Neural crest cell (in vitro differentiated cells): Measurements from ENCODE around the gene TMEM174. TPM values are rescaled to one million over a fixed set of nuclear protein-coding genes. Genes with fewer than 3 reads are reported as not detected.
"Not testable (repeated sequence)": the region's sequence is repeated elsewhere in the genome, so short reads cannot be mapped to it uniquely, and the experiment has no call there.

Source experiments
- DNase-seq: peaks from one replicate; pipeline ENCODE4 v3.0.0; 2021; ENCODE audit warnings: low read depth, mixed read lengths, low spot score
- H3K27ac Mint-ChIP-seq: one replicate; pipeline ENCODE4 v1.8.0; 2021; ENCODE audit warnings: mild to moderate bottlenecking, mixed read lengths; ENCODE audit not compliant: unreplicated experiment
- H3K27me3 Mint-ChIP-seq: 2 replicates; pipeline ENCODE4 v1.8.0; 2021; ENCODE audit warnings: low read depth, mild to moderate bottlenecking, mixed read lengths
- H3K36me3 Mint-ChIP-seq: 2 replicates; pipeline ENCODE4 v1.8.0; 2021; ENCODE audit warnings: low read depth, mild to moderate bottlenecking, mixed read lengths
- H3K4me1 Mint-ChIP-seq: 2 replicates; pipeline ENCODE4 v1.8.0; 2021; ENCODE audit warnings: mixed read lengths
- H3K4me3 Mint-ChIP-seq: one replicate; pipeline ENCODE4 v1.8.0; 2021; ENCODE audit warnings: mild to moderate bottlenecking, mixed read lengths
- H3K9me3 Mint-ChIP-seq: 2 replicates; pipeline ENCODE4 v1.8.0; 2021; ENCODE audit warnings: mixed read lengths
- total RNA-seq: library from RNA; stranded (reverse); gene quantifications from 2 replicates; pipeline ENCODE4 v1.2.1, GENCODE V29; 2021
- TF ChIP-seq, protein P1 (sequence below): fragments of 200-600 bp; sonication (generic); conservative IDR thresholded peaks from 2 replicates; pipeline ENCODE4 v1.5.0; 2021; ENCODE audit warnings: antibody characterized with exemption, mild to moderate bottlenecking

Gene TMEM174
- total RNA-seq, 1 donor from 2014 or later, result not detected

- H3K27ac Mint-ChIP-seq, result no peak overlapping the region
- H3K27me3 Mint-ChIP-seq, result peaks cover 58% of the 10 kb centered on the region
- peaks cover 5% of the 10 kb centered on the region for H3K36me3 Mint-ChIP-seq
- TF ChIP-seq, protein P1, sequence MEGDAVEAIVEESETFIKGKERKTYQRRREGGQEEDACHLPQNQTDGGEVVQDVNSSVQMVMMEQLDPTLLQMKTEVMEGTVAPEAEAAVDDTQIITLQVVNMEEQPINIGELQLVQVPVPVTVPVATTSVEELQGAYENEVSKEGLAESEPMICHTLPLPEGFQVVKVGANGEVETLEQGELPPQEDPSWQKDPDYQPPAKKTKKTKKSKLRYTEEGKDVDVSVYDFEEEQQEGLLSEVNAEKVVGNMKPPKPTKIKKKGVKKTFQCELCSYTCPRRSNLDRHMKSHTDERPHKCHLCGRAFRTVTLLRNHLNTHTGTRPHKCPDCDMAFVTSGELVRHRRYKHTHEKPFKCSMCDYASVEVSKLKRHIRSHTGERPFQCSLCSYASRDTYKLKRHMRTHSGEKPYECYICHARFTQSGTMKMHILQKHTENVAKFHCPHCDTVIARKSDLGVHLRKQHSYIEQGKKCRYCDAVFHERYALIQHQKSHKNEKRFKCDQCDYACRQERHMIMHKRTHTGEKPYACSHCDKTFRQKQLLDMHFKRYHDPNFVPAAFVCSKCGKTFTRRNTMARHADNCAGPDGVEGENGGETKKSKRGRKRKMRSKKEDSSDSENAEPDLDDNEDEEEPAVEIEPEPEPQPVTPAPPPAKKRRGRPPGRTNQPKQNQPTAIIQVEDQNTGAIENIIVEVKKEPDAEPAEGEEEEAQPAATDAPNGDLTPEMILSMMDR, result no peak
- H3K4me3 Mint-ChIP-seq, result no peak overlapping the region
- H3K4me1 Mint-ChIP-seq, result peaks cover 6% of the 10 kb centered on the region
- no peak for DNase-seq
- peaks cover 3% of the 10 kb centered on the region for H3K9me3 Mint-ChIP-seq
These were observed 31.3 kb downstream of the TMEM174 start for GRCh38 chr5:73204332-73204731.

DNA sequence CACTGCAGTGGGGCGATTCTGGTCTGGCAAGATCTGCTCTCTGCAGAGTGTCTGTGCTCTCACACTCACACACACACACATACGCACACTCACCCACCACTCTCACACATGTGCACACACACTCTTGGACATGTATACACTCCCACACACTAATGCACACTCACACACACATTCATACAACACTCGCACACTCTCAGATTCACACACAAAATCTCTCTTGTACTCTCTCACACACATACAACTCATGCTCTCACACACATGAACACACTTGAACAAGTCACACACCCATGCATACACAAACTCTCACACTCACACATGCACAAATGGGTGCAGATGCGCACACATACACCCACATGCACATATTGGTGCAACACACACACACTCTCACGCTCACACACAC is 31.7 kb downstream of the TMEM174 start:
- DNase-seq, result no peak
- peaks cover 59% of the 10 kb centered on the region for H3K27me3 Mint-ChIP-seq

GRCh38 chr5:73205305-73205704 is 32.3 kb downstream of the TMEM174 start:
- DNase-seq, result no peak
- peaks cover 6% of the 10 kb centered on the region for H3K4me1 Mint-ChIP-seq
- H3K36me3 Mint-ChIP-seq, result peaks cover 10% of the 10 kb centered on the region
- peaks cover 64% of the 10 kb centered on the region for H3K27me3 Mint-ChIP-seq
- TF ChIP-seq, protein P1, result no peak
- H3K27ac Mint-ChIP-seq, result no peak overlapping the region
- H3K9me3 Mint-ChIP-seq, result peaks cover 9% of the 10 kb centered on the region
- no peak overlapping the region for H3K4me3 Mint-ChIP-seq

More for the DNA sequence above, 31.7 kb downstream of the TMEM174 start:
- TF ChIP-seq, protein P1, result no peak
- Mint-ChIP-seq H3K27ac (no peak overlapping the region), H3K9me3 (peaks cover 6% of the 10 kb centered on the region), H3K36me3 (peaks cover 7% of the 10 kb centered on the region), H3K4me3 (no peak overlapping the region), H3K4me1 (peaks cover 6% of the 10 kb centered on the region)

DNA sequence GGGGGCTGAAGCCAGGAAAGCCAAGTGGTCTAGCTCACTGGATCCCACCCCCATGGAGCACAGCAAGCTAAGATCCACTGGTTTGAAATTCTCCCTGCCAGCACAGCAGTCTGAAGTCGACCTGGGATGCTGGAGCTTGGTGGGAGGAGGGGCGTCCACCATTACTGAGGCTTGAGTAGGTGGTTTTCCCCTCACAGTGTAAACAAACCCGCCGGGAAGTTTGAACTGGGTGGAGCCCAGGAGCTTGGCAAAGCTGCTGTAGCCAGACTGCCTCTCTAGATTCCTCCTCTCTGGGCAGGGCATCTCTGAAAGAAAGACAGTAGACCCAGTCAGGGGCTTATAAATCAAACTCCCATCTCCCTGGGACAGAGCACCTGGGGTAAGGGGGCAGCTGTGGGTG is 34.2 kb downstream of the TMEM174 start:
- H3K27me3 Mint-ChIP-seq, result peaks cover 71% of the 10 kb centered on the region
- not testable (repeated sequence) for H3K27ac Mint-ChIP-seq, DNase-seq, H3K4me1 Mint-ChIP-seq, H3K4me3 Mint-ChIP-seq, H3K9me3 Mint-ChIP-seq
- peaks cover 12% of the 10 kb centered on the region for H3K36me3 Mint-ChIP-seq

GRCh38 chr5:73209075-73209474 is 36.1 kb downstream of the TMEM174 start:
- Mint-ChIP-seq H3K27me3 (peaks cover 89% of the 10 kb centered on the region), H3K36me3 (peaks cover 12% of the 10 kb centered on the region)
- not testable (repeated sequence) for H3K9me3 Mint-ChIP-seq, H3K4me1 Mint-ChIP-seq, DNase-seq, H3K4me3 Mint-ChIP-seq, H3K27ac Mint-ChIP-seq

DNA sequence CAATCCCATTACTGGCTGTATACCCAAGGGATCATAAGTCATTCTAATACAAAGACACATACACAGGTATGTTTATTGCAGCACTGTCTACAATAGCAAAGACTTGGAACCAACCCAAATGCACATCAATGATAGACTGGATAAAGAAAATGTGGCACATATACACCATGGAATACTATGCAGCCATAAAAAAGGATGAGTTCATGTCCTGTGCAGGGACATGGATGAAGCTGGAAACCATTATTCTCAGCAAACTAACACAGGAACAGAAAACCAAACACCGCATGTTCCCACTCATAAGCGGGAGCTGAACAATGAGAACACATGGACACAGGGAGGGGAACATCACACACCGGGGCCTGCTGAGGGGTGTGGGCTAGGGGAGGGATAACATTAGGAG is 39.7 kb downstream of the TMEM174 start:
- not testable (repeated sequence) for H3K9me3 Mint-ChIP-seq, H3K27ac Mint-ChIP-seq, H3K4me1 Mint-ChIP-seq, H3K4me3 Mint-ChIP-seq, DNase-seq
- Mint-ChIP-seq H3K27me3 (peaks cover 99% of the 10 kb centered on the region), H3K36me3 (peaks cover 12% of the 10 kb centered on the region)

DNA sequence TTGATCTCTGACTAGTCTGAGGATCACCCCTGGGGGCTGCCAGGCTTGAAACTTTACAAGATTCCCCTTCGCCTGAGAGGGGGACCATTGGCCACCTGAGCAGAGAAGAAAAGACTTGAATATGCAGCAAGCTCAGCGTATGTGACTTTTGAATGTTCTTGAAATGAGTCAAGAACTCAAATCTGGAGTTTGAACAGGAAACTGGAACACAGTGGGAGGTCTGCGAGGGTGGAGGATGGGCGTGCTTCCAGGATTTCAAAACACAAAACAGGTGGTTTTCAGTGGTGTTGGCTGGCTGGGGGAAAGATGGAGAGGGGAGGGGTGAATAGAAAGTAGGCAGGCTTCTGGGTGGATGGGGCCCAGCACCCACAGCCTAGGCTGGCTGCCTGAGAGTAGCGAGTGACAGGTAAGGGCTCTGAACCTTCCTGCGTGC is 40.6 kb downstream of the TMEM174 start:
- no peaks in the 10 kb centered on the region for H3K4me1 Mint-ChIP-seq
- TF ChIP-seq, protein P1, result no peak
- H3K27ac Mint-ChIP-seq, result no peak overlapping the region
- peaks cover 9% of the 10 kb centered on the region for H3K9me3 Mint-ChIP-seq
- no peak overlapping the region for H3K4me3 Mint-ChIP-seq
- H3K36me3 Mint-ChIP-seq, result peaks cover 8% of the 10 kb centered on the region
- no peak for DNase-seq
- peaks cover 99% of the 10 kb centered on the region for H3K27me3 Mint-ChIP-seq
